HG03432 (cell line): Measurements from ENCODE around the gene SGK2.
"Not testable (repeated sequence)": the region's sequence is repeated elsewhere in the genome, so short reads cannot be mapped to it uniquely, and the experiment has no call there.

Source experiments
- ATAC-seq: cut with Tn5 transposase; IDR thresholded peaks from one replicate; pipeline ENCODE4 v1.9.1; 2021; ENCODE audit warnings: mild to moderate bottlenecking, moderate library complexity; ENCODE audit not compliant: unreplicated experiment

The SGK2 gene

GRCh38 chr20:43590392-43591303, 31.8 kb downstream of the SGK2 start, which contains the start of gene IFT52:
IFT52 (plus strand) TSS chr20:43590937; CDS start chr20:43594699, 3,762 bp downstream.
- ATAC-seq, result peak; percentile 100

GRCh38 chr20:43601960-43602359, 43.1 kb downstream of the SGK2 start:
- not testable (repeated sequence) for ATAC-seq

GRCh38 chr20:43603124-43603523, 44.3 kb downstream of the SGK2 start:
- no peak for ATAC-seq

GRCh38 chr20:43605715-43606114, 46.9 kb downstream of the SGK2 start:
- no peak for ATAC-seq

- not testable (repeated sequence) for ATAC-seq
Measured at GRCh38 chr20:43607278-43607677, 48.5 kb downstream of the SGK2 start.

- no peak for ATAC-seq
Measured at GRCh38 chr20:43631598-43631997, 72.8 kb downstream of the SGK2 start.
